HepG2 (cell line): ENCODE results near the gene RAD52. TPM values are rescaled to one million over a fixed set of nuclear protein-coding genes. Genes with fewer than 3 reads are reported as not detected.

Experiments
- ATAC-seq: fragments of 200-7000 bp; cut with Tn5 transposase; 3 replicates; pipeline ENCODE4 v1.9.1; 2020; ENCODE audit warnings: mild to moderate bottlenecking, moderate library complexity
- BruUV-seq: library from RNA; stranded (reverse); fragments of 400-500 nt; replicated peaks from 2 replicates; lab custom pipeline; 2021; lab: Mats Ljungman, UMichigan
- CTCF ChIA-PET: fragments of 300-600 bp; formaldehyde crosslinking; extraction: SDS; loops from one replicate; lab custom pipeline; 2021; ENCODE audit warnings: low total read pairs, inconsistent platforms, low intra/inter-chr PET ratio; lab: Yijun Ruan, JAX
- POLR2A ChIA-PET: fragments of 350-600 bp; sonication (Branson Sonifier 250); formaldehyde crosslinking; loops from one replicate; lab custom pipeline; 2020; ENCODE audit warnings: antibody characterized with exemption, inconsistent platforms; lab: Yijun Ruan, JAX
- DNase-seq: peaks from one replicate; pipeline ENCODE4 v3.0.0-alpha.2; 2015; ENCODE audit warnings: low spot score
- FAIRE-seq: peaks from 3 replicates; lab custom pipeline; 2011; peaks lifted over from hg19 to GRCh38; lab: Jason Lieb, UNC
- H2AFZ ChIP-seq: one replicate; pipeline ENCODE4 v1.6.1; 2011; ENCODE audit warnings: low read length, inconsistent platforms
- H3K27ac ChIP-seq: fragments of 300-600 bp; 3 replicates; pipeline ENCODE4 v1.8.0; 2011; ENCODE audit warnings: mixed run types, mild to moderate bottlenecking, mixed read lengths, low read length, inconsistent platforms; ENCODE audit not compliant: insufficient read depth; ENCODE audit errors: extremely low read length
- H3K27me3 ChIP-seq, 2 experiments: fragments of 200-600 bp in 1 of 2; 2 replicates in 1 of 2; 3 replicates in 1 of 2; pipeline versions ENCODE4 v1.6.0 to v1.8.0; 2011; ENCODE audit warnings: low read length in 2 of 2, mild to moderate bottlenecking in 2 of 2, moderate library complexity in 2 of 2, inconsistent platforms in 1 of 2; ENCODE audit not compliant: insufficient read depth in 2 of 2, control insufficient read depth in 1 of 2
- H3K36me3 ChIP-seq, 2 experiments: fragments of 200-600 bp in 1 of 2; replicated peaks in 1 of 2; 2 replicates in 1 of 2; 3 replicates in 1 of 2; pipeline versions ENCODE4 v1.5.1 to v1.8.0; 2011; ENCODE audit warnings: low read length in 2 of 2, inconsistent platforms in 1 of 2; ENCODE audit not compliant: insufficient read depth in 2 of 2, control insufficient read depth in 1 of 2
- H3K4me1 ChIP-seq: 2 replicates; pipeline ENCODE4 v1.5.1; 2012; ENCODE audit warnings: low read length, inconsistent platforms; ENCODE audit not compliant: insufficient read depth
- H3K4me2 ChIP-seq: 2 replicates; pipeline ENCODE4 v1.6.0; 2011; ENCODE audit warnings: low read depth, low read length, inconsistent platforms
- H3K4me3 ChIP-seq, 3 experiments: fragments of 200-600 bp in 1 of 3; sonication (generic), shearing (Covaris generic) in 1 of 3; replicated peaks in 1 of 3; 2 replicates each; pipeline ENCODE4 v1.5.1; 2011 to 2016; ENCODE audit warnings: low read length in 3 of 3, inconsistent platforms in 2 of 3, low read depth in 2 of 3, mild to moderate bottlenecking in 2 of 3, control low read depth in 1 of 3, mixed read lengths in 1 of 3; ENCODE audit not compliant: insufficient read depth in 1 of 3
- H3K79me2 ChIP-seq: one replicate; pipeline ENCODE4 v1.6.1; 2011; ENCODE audit warnings: low read length, inconsistent platforms; ENCODE audit not compliant: insufficient read depth
- H3K9ac ChIP-seq: 2 replicates; pipeline ENCODE4 v1.6.0; 2011; ENCODE audit warnings: mild to moderate bottlenecking, low read depth, low read length, inconsistent platforms; ENCODE audit not compliant: insufficient read depth
- H3K9me3 ChIP-seq: 2 replicates; pipeline ENCODE4 v1.5.1; 2012; ENCODE audit warnings: mild to moderate bottlenecking, low read length
- H4K20me1 ChIP-seq: 2 replicates; pipeline ENCODE4 v1.6.0; 2011; ENCODE audit warnings: inconsistent platforms, mild to moderate bottlenecking, low read length, moderate library complexity; ENCODE audit not compliant: insufficient read depth
- HNRNPUL1 ChIP-seq: fragments of 200-400 bp; formaldehyde crosslinking; IDR thresholded peaks from 2 replicates; pipeline ENCODE4 v1.6.1; 2017; ENCODE audit warnings: low read depth, mild to moderate bottlenecking, low read length, moderate library complexity
- MXD4 ChIP-seq: IDR thresholded peaks from 2 replicates; pipeline ENCODE4 v1.6.1; 2016; ENCODE audit warnings: mild to moderate bottlenecking, missing biosample characterization, missing genetic modification reagents
- PITX1 ChIP-seq: sonication (generic); formaldehyde crosslinking; IDR thresholded peaks from 2 replicates; pipeline ENCODE4 v1.5.1; 2020; ENCODE audit warnings: mild to moderate bottlenecking, missing genetic modification reagents
- RBM22 ChIP-seq: fragments of 200-400 bp; formaldehyde crosslinking; optimal IDR thresholded peaks from 2 replicates; pipeline ENCODE3; 2017; ENCODE audit warnings: mild to moderate bottlenecking, low read length, moderate library complexity
- ZNF414 ChIP-seq: sonication (generic); formaldehyde crosslinking; IDR thresholded peaks from 2 replicates; pipeline ENCODE4 v1.5.0; 2020; ENCODE audit warnings: missing genetic modification reagents
- WGBS: methylation state at CpG from one replicate; pipeline ENCODE4 v1.1.6; 2017; ENCODE audit warnings: low lambda C conversion rate; 5-methylcytosine and 5-hydroxymethylcytosine counted together
- in situ Hi-C: cut with HindIII; loops from 2 replicates; pipeline ENCODE4 v1.10.0; 2017; ENCODE audit warnings: low pct_unique_long_range_greater_than_20kb; ENCODE audit not compliant: extremely low pct_ligation_motif_present
- intact Hi-C: fragments of 100-400 bp; cut with micrococcal nuclease; formaldehyde crosslinking; loops from one replicate; pipeline ENCODE4 v1.10.0; 2022; ENCODE audit not compliant: unreplicated experiment
- polyA plus RNA-seq, 8 experiments: library from polyadenylated mRNA; depleted of rRNA in 3 of 8; stranded (reverse) in 7 of 8; unstranded in 1 of 8; fragments of >200 nt; fragmentation: Illumina TruSeq in 4 of 8; extraction: Trizol in 4 of 8; gene quantifications; 2 replicates each; pipeline versions ENCODE4 v1.2.1 to v1.2.3, GENCODE V29; 2011 to 2016; ENCODE audit warnings: low read depth in 4 of 8, missing spikeins in 1 of 8, mixed read lengths in 1 of 8; ENCODE audit not compliant: insufficient read depth in 1 of 8
- total RNA-seq, 5 experiments: library from RNA; depleted of rRNA; stranded (reverse); fragments of >200 nt; fragmentation: Illumina TruSeq; extraction: Trizol; gene quantifications; 2 replicates each; pipeline ENCODE4 v1.2.3, GENCODE V29; 2016; ENCODE audit warnings: low read depth in 1 of 5
- TF ChIP-seq, protein P1 (sequence below): sonication (generic); formaldehyde crosslinking; IDR thresholded peaks from 2 replicates; pipeline ENCODE4 v1.4.0; 2020; ENCODE audit warnings: missing genetic modification reagents
- TF ChIP-seq, protein P2 (sequence below): sonication (generic); formaldehyde crosslinking; IDR thresholded peaks from 2 replicates; pipeline ENCODE4 v1.9.0; 2021; ENCODE audit warnings: missing genetic modification reagents, borderline replicate concordance
- TF ChIP-seq, protein P3 (sequence below): sonication (generic); formaldehyde crosslinking; IDR thresholded peaks from 2 replicates; pipeline ENCODE4 v1.4.0; 2020; ENCODE audit warnings: missing genetic modification reagents
- TF ChIP-seq, protein P4 (sequence below), 2 experiments: IDR thresholded peaks; 2 replicates each; pipeline ENCODE4 v1.6.1; 2011 to 2012; ENCODE audit warnings: low read length in 2 of 2, borderline replicate concordance in 1 of 2, low read depth in 1 of 2, mild to moderate bottlenecking in 1 of 2, moderate library complexity in 1 of 2

RAD52 gene
- total and polyA plus RNA-seq, 2 of the 13 experiments (the other 11 are each of a cell fraction or from before 2014, with no cell fraction given), result 14.3 to 19.9 TPM

- WGBS, result 100% methylated on average over 1 of the region's 1 CpG
- H3K27ac ChIP-seq, result no peak overlapping the region
- in situ Hi-C loops, result no loop called here
- H3K4me2 ChIP-seq, result no peak overlapping the region
- TF ChIP-seq HNRNPUL1 (no peak), MXD4 (no peak), ZNF414 (no peak), PITX1 (no peak), RBM22 (no peak)
- TF ChIP-seq, protein P1, sequence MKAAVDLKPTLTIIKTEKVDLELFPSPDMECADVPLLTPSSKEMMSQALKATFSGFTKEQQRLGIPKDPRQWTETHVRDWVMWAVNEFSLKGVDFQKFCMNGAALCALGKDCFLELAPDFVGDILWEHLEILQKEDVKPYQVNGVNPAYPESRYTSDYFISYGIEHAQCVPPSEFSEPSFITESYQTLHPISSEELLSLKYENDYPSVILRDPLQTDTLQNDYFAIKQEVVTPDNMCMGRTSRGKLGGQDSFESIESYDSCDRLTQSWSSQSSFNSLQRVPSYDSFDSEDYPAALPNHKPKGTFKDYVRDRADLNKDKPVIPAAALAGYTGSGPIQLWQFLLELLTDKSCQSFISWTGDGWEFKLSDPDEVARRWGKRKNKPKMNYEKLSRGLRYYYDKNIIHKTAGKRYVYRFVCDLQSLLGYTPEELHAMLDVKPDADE (CRISPR knock-in tag), result no peak
- TF ChIP-seq, protein P2, sequence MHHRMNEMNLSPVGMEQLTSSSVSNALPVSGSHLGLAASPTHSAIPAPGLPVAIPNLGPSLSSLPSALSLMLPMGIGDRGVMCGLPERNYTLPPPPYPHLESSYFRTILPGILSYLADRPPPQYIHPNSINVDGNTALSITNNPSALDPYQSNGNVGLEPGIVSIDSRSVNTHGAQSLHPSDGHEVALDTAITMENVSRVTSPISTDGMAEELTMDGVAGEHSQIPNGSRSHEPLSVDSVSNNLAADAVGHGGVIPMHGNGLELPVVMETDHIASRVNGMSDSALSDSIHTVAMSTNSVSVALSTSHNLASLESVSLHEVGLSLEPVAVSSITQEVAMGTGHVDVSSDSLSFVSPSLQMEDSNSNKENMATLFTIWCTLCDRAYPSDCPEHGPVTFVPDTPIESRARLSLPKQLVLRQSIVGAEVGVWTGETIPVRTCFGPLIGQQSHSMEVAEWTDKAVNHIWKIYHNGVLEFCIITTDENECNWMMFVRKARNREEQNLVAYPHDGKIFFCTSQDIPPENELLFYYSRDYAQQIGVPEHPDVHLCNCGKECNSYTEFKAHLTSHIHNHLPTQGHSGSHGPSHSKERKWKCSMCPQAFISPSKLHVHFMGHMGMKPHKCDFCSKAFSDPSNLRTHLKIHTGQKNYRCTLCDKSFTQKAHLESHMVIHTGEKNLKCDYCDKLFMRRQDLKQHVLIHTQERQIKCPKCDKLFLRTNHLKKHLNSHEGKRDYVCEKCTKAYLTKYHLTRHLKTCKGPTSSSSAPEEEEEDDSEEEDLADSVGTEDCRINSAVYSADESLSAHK (CRISPR knock-in tag), result no peak
- TF ChIP-seq, protein P3, sequence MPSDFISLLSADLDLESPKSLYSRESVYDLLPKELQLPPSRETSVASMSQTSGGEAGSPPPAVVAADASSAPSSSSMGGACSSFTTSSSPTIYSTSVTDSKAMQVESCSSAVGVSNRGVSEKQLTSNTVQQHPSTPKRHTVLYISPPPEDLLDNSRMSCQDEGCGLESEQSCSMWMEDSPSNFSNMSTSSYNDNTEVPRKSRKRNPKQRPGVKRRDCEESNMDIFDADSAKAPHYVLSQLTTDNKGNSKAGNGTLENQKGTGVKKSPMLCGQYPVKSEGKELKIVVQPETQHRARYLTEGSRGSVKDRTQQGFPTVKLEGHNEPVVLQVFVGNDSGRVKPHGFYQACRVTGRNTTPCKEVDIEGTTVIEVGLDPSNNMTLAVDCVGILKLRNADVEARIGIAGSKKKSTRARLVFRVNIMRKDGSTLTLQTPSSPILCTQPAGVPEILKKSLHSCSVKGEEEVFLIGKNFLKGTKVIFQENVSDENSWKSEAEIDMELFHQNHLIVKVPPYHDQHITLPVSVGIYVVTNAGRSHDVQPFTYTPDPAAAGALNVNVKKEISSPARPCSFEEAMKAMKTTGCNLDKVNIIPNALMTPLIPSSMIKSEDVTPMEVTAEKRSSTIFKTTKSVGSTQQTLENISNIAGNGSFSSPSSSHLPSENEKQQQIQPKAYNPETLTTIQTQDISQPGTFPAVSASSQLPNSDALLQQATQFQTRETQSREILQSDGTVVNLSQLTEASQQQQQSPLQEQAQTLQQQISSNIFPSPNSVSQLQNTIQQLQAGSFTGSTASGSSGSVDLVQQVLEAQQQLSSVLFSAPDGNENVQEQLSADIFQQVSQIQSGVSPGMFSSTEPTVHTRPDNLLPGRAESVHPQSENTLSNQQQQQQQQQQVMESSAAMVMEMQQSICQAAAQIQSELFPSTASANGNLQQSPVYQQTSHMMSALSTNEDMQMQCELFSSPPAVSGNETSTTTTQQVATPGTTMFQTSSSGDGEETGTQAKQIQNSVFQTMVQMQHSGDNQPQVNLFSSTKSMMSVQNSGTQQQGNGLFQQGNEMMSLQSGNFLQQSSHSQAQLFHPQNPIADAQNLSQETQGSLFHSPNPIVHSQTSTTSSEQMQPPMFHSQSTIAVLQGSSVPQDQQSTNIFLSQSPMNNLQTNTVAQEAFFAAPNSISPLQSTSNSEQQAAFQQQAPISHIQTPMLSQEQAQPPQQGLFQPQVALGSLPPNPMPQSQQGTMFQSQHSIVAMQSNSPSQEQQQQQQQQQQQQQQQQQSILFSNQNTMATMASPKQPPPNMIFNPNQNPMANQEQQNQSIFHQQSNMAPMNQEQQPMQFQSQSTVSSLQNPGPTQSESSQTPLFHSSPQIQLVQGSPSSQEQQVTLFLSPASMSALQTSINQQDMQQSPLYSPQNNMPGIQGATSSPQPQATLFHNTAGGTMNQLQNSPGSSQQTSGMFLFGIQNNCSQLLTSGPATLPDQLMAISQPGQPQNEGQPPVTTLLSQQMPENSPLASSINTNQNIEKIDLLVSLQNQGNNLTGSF (CRISPR knock-in tag), result no peak
- TF ChIP-seq, protein P4, sequence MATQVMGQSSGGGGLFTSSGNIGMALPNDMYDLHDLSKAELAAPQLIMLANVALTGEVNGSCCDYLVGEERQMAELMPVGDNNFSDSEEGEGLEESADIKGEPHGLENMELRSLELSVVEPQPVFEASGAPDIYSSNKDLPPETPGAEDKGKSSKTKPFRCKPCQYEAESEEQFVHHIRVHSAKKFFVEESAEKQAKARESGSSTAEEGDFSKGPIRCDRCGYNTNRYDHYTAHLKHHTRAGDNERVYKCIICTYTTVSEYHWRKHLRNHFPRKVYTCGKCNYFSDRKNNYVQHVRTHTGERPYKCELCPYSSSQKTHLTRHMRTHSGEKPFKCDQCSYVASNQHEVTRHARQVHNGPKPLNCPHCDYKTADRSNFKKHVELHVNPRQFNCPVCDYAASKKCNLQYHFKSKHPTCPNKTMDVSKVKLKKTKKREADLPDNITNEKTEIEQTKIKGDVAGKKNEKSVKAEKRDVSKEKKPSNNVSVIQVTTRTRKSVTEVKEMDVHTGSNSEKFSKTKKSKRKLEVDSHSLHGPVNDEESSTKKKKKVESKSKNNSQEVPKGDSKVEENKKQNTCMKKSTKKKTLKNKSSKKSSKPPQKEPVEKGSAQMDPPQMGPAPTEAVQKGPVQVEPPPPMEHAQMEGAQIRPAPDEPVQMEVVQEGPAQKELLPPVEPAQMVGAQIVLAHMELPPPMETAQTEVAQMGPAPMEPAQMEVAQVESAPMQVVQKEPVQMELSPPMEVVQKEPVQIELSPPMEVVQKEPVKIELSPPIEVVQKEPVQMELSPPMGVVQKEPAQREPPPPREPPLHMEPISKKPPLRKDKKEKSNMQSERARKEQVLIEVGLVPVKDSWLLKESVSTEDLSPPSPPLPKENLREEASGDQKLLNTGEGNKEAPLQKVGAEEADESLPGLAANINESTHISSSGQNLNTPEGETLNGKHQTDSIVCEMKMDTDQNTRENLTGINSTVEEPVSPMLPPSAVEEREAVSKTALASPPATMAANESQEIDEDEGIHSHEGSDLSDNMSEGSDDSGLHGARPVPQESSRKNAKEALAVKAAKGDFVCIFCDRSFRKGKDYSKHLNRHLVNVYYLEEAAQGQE (IDR thresholded peaks at IDR 0.05; ENCODE audit: borderline replicate concordance in 1 of 2, low read depth in 1 of 2, low read length in 2 of 2), result no peak
- H3K79me2 ChIP-seq, result peaks cover 55% of the 10 kb centered on the region
- H4K20me1 ChIP-seq, result peaks cover 4% of the 10 kb centered on the region; the same call in 1 of the 2 replicates
- peaks cover 41% of the 10 kb centered on the region for H3K4me1 ChIP-seq
- no peak for DNase-seq
- BruUV-seq, result no TSS peak
- no peaks in the 10 kb centered on the region for H3K9me3 ChIP-seq
- ChIA-PET CTCF (no interaction called here), POLR2A (no interaction called here)
- intact Hi-C loops, result loop anchor here (5.0 kb wide), 1 partner anchor 95 kb away; no protein-coding TSS in a partner anchor
- no peaks in the 10 kb centered on the region; a peak in 1 of 5 replicates for H3K36me3 ChIP-seq
- FAIRE-seq, result no peak
- no peaks in the 10 kb centered on the region for H3K27me3 ChIP-seq
- H2AFZ ChIP-seq, result no peak overlapping the region
- H3K9ac ChIP-seq, result no peak overlapping the region
- H3K4me3 ChIP-seq, result no peak overlapping the region
- no peak for ATAC-seq
These were observed 48.0 kb upstream of the RAD52 start for GRCh38 chr12:997505-997904.
